Neuronal stem cell (in vitro differentiated cells): ENCODE measurements around the gene OTOR.

Experiments used
- DNase-seq: peaks from one replicate; pipeline ENCODE4 v3.0.0-alpha.2; 2013; ENCODE audit warnings: low spot score
- H2AFZ ChIP-seq: one replicate; pipeline ENCODE4 v1.6.1; 2013; ENCODE audit warnings: mild to moderate bottlenecking, low read length, inconsistent platforms
- H2AK5ac ChIP-seq: 2 replicates; pipeline ENCODE4 v1.6.1; 2013; ENCODE audit warnings: low read depth, mild to moderate bottlenecking, inconsistent platforms, low read length, moderate library complexity, mixed read lengths
- H2BK120ac ChIP-seq: 2 replicates; pipeline ENCODE4 v1.6.1; 2013; ENCODE audit warnings: low read depth, mild to moderate bottlenecking, inconsistent platforms, low read length, moderate library complexity, mixed read lengths
- H2BK12ac ChIP-seq: one replicate; pipeline ENCODE4 v1.6.1; 2013; ENCODE audit warnings: low read length, inconsistent platforms
- H2BK15ac ChIP-seq: 2 replicates; pipeline ENCODE4 v1.6.1; 2013; ENCODE audit warnings: mild to moderate bottlenecking, low read length, inconsistent platforms, mixed read lengths
- H2BK5ac ChIP-seq: one replicate; pipeline ENCODE4 v1.6.1; 2013; ENCODE audit warnings: inconsistent platforms, mild to moderate bottlenecking, low read length, moderate library complexity
- H3K14ac ChIP-seq: one replicate; pipeline ENCODE4 v1.6.1; 2013; ENCODE audit warnings: low read length, inconsistent platforms
- H3K18ac ChIP-seq: 2 replicates; pipeline ENCODE4 v1.6.1; 2013; ENCODE audit warnings: low read length, inconsistent platforms
- H3K23ac ChIP-seq: 2 replicates; pipeline ENCODE4 v1.6.1; 2013; ENCODE audit warnings: low read depth, mild to moderate bottlenecking, mixed read lengths, low read length, inconsistent platforms; ENCODE audit not compliant: poor library complexity
- H3K27ac ChIP-seq: replicated peaks from 3 replicates; pipeline ENCODE4 v1.5.1; 2013; ENCODE audit warnings: low read length, inconsistent platforms
- H3K27me3 ChIP-seq, 3 experiments: 2 replicates each; pipeline ENCODE4 v1.6.1; 2013; ENCODE audit warnings: low read length in 3 of 3, mild to moderate bottlenecking in 2 of 3, inconsistent platforms in 1 of 3, low read depth in 1 of 3, mixed read lengths in 1 of 3, moderate library complexity in 1 of 3; ENCODE audit not compliant: control insufficient read depth in 3 of 3, insufficient read depth in 3 of 3
- H3K36me3 ChIP-seq, 2 donors: replicated peaks in 1 of 2; 2 replicates each; pipeline ENCODE4 v1.6.1; 2013; ENCODE audit warnings: low read length in 2 of 2; ENCODE audit not compliant: control insufficient read depth in 2 of 2, insufficient read depth in 2 of 2
- H3K4ac ChIP-seq: 2 replicates; pipeline ENCODE4 v1.6.1; 2013; ENCODE audit warnings: inconsistent platforms, mild to moderate bottlenecking, low read length, moderate library complexity
- H3K4me1 ChIP-seq, 2 donors: 1 replicate in 1 of 2; 2 replicates in 1 of 2; pipeline ENCODE4 v1.6.1; 2013; ENCODE audit warnings: low read length in 2 of 2, low read depth in 1 of 2; ENCODE audit not compliant: control insufficient read depth in 2 of 2, insufficient read depth in 1 of 2
- H3K4me2 ChIP-seq: one replicate; pipeline ENCODE4 v1.6.1; 2013; ENCODE audit warnings: mild to moderate bottlenecking, low read length, inconsistent platforms; ENCODE audit not compliant: insufficient read depth, poor library complexity, severe bottlenecking
- H3K4me3 ChIP-seq, 2 donors: 2 replicates each; pipeline ENCODE4 v1.5.1; 2013; ENCODE audit warnings: low read length in 2 of 2, mild to moderate bottlenecking in 2 of 2, inconsistent platforms in 1 of 2, moderate library complexity in 1 of 2
- H3K79me1 ChIP-seq: one replicate; pipeline ENCODE4 v1.6.1; 2013; ENCODE audit warnings: low read depth, mild to moderate bottlenecking, inconsistent platforms, low read length, moderate library complexity
- H3K9ac ChIP-seq: one replicate; pipeline ENCODE4 v1.6.1; 2013; ENCODE audit warnings: mild to moderate bottlenecking, low read depth, low read length, inconsistent platforms; ENCODE audit not compliant: poor library complexity
- H3K9me3 ChIP-seq, 2 donors: replicated peaks in 1 of 2; 2 replicates each; pipeline versions ENCODE3 to v1.6.1; 2013; ENCODE audit warnings: low read length in 2 of 2, mild to moderate bottlenecking in 2 of 2, inconsistent platforms in 1 of 2, low read depth in 1 of 2, mixed read lengths in 1 of 2, moderate library complexity in 1 of 2; ENCODE audit not compliant: control insufficient read depth in 2 of 2, insufficient read depth in 1 of 2
- H4K8ac ChIP-seq: one replicate; pipeline ENCODE4 v1.6.1; 2013; ENCODE audit warnings: low read depth, mild to moderate bottlenecking, inconsistent platforms, low read length, moderate library complexity
- H4K91ac ChIP-seq: one replicate; pipeline ENCODE4 v1.6.1; 2013; ENCODE audit warnings: low read length, low read depth, mild to moderate bottlenecking, inconsistent platforms; ENCODE audit not compliant: poor library complexity
- WGBS, 2 donors: extraction: QIAGEN DNeasy Blood & Tissue Kit; methylation state at CpG; one replicate each; pipeline ENCODE4 v1.1.7; 2013; ENCODE audit warnings: missing lambda C conversion rate in 2 of 2, mixed read lengths in 1 of 2; ENCODE audit not compliant: insufficient read length in 2 of 2, insufficient replicate concordance in 1 of 2; ENCODE audit errors: extremely low coverage in 2 of 2; 5-methylcytosine and 5-hydroxymethylcytosine counted together

The OTOR gene

DNA sequence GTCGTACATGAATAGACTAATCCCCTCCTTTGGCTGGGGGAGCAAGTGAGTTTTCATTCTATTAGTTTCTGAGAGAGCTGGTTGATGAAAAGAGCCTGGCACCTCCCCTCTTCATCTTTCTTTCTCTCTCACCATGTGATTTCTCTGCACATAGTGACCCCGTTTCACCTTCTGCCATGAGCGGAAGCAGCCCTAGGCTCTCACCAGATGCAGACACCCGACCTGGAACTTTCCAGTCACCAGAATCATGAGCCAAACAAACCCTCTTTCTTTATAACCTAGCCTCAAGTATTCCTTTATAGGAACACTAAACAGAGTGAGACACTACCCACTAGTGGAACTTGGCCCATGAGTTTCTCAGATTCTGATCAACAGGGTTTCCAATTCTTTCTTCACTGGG is 16.4 kb downstream of the OTOR start:
- H3K79me1 ChIP-seq: no peaks in the 10 kb centered on the region
- no peak overlapping the region for H2BK5ac ChIP-seq
- H4K91ac ChIP-seq: no peak overlapping the region
- H3K27me3 ChIP-seq: peaks cover 0 to 5% (median 0%) of the 10 kb centered on the region in 3 experiments
- H2BK15ac ChIP-seq: no peak overlapping the region
- H2AK5ac ChIP-seq: no peak overlapping the region
- H3K4ac ChIP-seq: no peak overlapping the region
- H3K4me2 ChIP-seq: no peak overlapping the region
- H2AFZ ChIP-seq: no peak overlapping the region
- H3K23ac ChIP-seq: no peak overlapping the region
- H3K36me3 ChIP-seq: no peaks in the 10 kb centered on the region
- no CpG with 5 or more reads among the region's 4 CpGs for WGBS, 2 donors
- H3K9me3 ChIP-seq: no peaks in the 10 kb centered on the region
- no peak for DNase-seq
- no peak overlapping the region for H3K4me3 ChIP-seq
- H2BK120ac ChIP-seq: no peak overlapping the region
- peaks cover 3 to 13% of the 10 kb centered on the region in 2 donors for H3K4me1 ChIP-seq
- H4K8ac ChIP-seq: no peak overlapping the region
- no peak overlapping the region for H2BK12ac ChIP-seq
- H3K9ac ChIP-seq: no peak overlapping the region
- H3K27ac ChIP-seq: no peak overlapping the region
- H3K18ac ChIP-seq: no peak overlapping the region
- H3K14ac ChIP-seq: no peak overlapping the region

DNA sequence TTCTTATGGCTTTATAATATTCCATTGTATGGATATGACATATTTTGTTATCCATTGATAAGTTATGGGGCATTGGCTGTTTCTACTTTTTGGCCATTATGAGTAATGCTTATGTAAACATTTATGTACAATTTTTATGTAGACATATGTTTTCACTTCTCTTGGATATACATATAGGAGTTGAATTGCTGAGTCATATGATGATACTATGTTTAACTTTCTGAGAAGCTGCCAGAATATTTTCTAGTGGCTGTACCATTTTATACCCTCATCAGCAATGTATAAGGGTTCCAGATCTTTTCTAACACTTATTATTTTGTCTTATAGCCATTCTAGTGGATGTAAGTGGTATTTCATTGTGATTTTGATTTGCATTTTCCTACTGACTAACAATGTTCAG is 23.1 kb downstream of the OTOR start:
- no peaks in the 10 kb centered on the region for H3K36me3 ChIP-seq
- H3K18ac ChIP-seq: no peak overlapping the region
- H3K14ac ChIP-seq: no peak overlapping the region
- no peak overlapping the region for H2AFZ ChIP-seq
- no peak overlapping the region for H3K4me3 ChIP-seq
- H3K4me2 ChIP-seq: no peak overlapping the region
- H2BK12ac ChIP-seq: no peak overlapping the region
- H3K4ac ChIP-seq: no peak overlapping the region
- no peak overlapping the region for H4K8ac ChIP-seq
- no peak overlapping the region for H2BK15ac ChIP-seq
- H3K27ac ChIP-seq: no peak overlapping the region
- no peaks in the 10 kb centered on the region for H3K4me1 ChIP-seq
- H3K9ac ChIP-seq: no peak overlapping the region
- no peak overlapping the region for H2BK120ac ChIP-seq
- no peaks in the 10 kb centered on the region for H3K79me1 ChIP-seq
- H2AK5ac ChIP-seq: no peak overlapping the region
- H4K91ac ChIP-seq: no peak overlapping the region
- no peak for DNase-seq
- H3K23ac ChIP-seq: no peak overlapping the region
- no peaks in the 10 kb centered on the region for H3K9me3 ChIP-seq
- no peak overlapping the region for H2BK5ac ChIP-seq
- peaks cover 0 to 2% (median 0%) of the 10 kb centered on the region in 3 experiments for H3K27me3 ChIP-seq

DNA sequence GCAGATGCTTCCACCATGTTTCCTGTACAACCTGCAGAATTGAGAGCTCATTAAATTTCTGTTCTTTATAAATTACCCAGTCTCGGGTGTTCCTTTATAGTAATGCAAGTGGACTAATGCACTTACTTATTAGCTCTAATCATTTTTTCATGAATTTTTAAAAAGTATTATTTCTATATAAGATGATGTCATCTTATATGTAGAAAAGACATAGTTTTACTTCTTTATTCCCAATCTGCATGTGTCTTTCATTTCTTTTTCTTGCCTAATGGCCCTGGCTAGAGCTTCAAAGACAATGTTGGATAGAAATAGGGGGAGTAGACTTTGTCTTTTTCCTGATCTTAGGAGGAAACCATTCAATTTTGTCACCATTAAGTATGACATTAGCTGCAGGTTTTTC is 27.8 kb downstream of the OTOR start:
- no CpG with 5 or more reads among the region's 1 CpG for WGBS, 2 donors

DNA sequence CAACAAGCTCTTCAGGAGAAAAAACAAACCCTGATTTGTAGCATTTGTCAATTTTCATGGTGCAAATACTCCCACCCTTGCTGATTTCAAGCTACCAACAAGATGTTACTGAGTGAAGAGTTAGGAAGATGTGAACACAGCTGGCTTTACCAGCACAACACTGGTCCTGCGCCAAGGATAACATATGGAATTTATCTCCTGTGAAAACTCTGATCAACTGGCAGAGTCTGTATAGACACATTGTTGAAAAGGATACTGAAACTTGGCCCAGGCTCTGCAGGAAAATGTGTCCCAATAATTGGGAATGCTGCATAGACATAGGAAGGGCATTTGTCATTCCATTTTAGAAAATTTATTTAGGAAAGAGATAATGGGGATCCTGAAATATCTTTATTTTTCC is 29.0 kb downstream of the OTOR start:
- Histone ChIP-seq H3K27ac (no peak overlapping the region), H3K79me1 (no peaks in the 10 kb centered on the region), H3K23ac (no peak overlapping the region), H2BK120ac (no peak overlapping the region), H3K4me3 (no peak overlapping the region), H4K91ac (no peak overlapping the region), H3K18ac (no peak overlapping the region), H3K9ac (no peak overlapping the region), H4K8ac (no peak overlapping the region), H3K4ac (no peak overlapping the region), H2BK5ac (no peak overlapping the region), H3K4me2 (no peak overlapping the region), H3K36me3 (no peaks in the 10 kb centered on the region), H2BK12ac (no peak overlapping the region), H3K9me3 (no peaks in the 10 kb centered on the region), H3K27me3 (no peaks in the 10 kb centered on the region), H3K14ac (no peak overlapping the region), H2BK15ac (no peak overlapping the region), H2AFZ (no peak overlapping the region), H3K4me1 (no peaks in the 10 kb centered on the region), H2AK5ac (no peak overlapping the region)
- WGBS, 2 donors: no CpG with 5 or more reads among the region's 1 CpG
- DNase-seq: no peak

More for the DNA sequence above, 27.8 kb downstream of the OTOR start:
- H4K8ac ChIP-seq: no peak overlapping the region
- no peak overlapping the region for H3K4me3 ChIP-seq
- DNase-seq: no peak
- H3K18ac ChIP-seq: no peak overlapping the region
- H2BK12ac ChIP-seq: no peak overlapping the region
- H3K9ac ChIP-seq: no peak overlapping the region
- no peak overlapping the region for H2AFZ ChIP-seq
- no peak overlapping the region for H4K91ac ChIP-seq
- H3K4me1 ChIP-seq: no peaks in the 10 kb centered on the region
- H2AK5ac ChIP-seq: no peak overlapping the region
- no peaks in the 10 kb centered on the region for H3K36me3 ChIP-seq
- H3K4me2 ChIP-seq: no peak overlapping the region
- H3K27ac ChIP-seq: no peak overlapping the region
- H3K23ac ChIP-seq: no peak overlapping the region
- H3K4ac ChIP-seq: no peak overlapping the region
- H2BK15ac ChIP-seq: no peak overlapping the region
- no peak overlapping the region for H3K14ac ChIP-seq
- H2BK120ac ChIP-seq: no peak overlapping the region
- no peaks in the 10 kb centered on the region for H3K79me1 ChIP-seq
- H3K27me3 ChIP-seq: no peaks in the 10 kb centered on the region
- no peaks in the 10 kb centered on the region for H3K9me3 ChIP-seq
- H2BK5ac ChIP-seq: no peak overlapping the region
